GM23338 (cell line): ENCODE data around the gene CARNS1. TPM values are rescaled to one million over a fixed set of nuclear protein-coding genes. Genes with fewer than 3 reads are reported as not detected.

Experiments
- ATAC-seq: fragments of 200-7000 bp; cut with Tn5 transposase; 3 replicates; pipeline ENCODE4 v1.9.1; 2020
- DNase-seq: peaks from one replicate; pipeline ENCODE4 v3.0.0-alpha.2; 2015; ENCODE audit warnings: low spot score
- H2AFZ ChIP-seq: fragments of 200-600 bp; sonication (generic); 2 replicates; pipeline ENCODE4 v1.8.0; 2016; ENCODE audit warnings: antibody characterized with exemption, mild to moderate bottlenecking, moderate library complexity
- H3F3A ChIP-seq: fragments of 200-600 bp; sonication (generic); replicated peaks from 2 replicates; pipeline ENCODE4 v1.8.0; 2017; ENCODE audit warnings: antibody characterized with exemption, mixed run types, low read depth
- H3K27ac ChIP-seq: fragments of 200-600 bp; sonication (generic); 2 replicates; pipeline ENCODE4 v1.6.1; 2016; ENCODE audit warnings: low read depth
- H3K27me3 ChIP-seq: fragments of 200-600 bp; sonication (generic); 2 replicates; pipeline ENCODE4 v1.8.0; 2016; ENCODE audit warnings: mild to moderate bottlenecking, mixed run types, moderate library complexity; ENCODE audit not compliant: insufficient read depth
- H3K36me3 ChIP-seq: fragments of 200-600 bp; sonication (generic); 2 replicates; pipeline ENCODE4 v1.8.0; 2016; ENCODE audit warnings: mild to moderate bottlenecking; ENCODE audit not compliant: insufficient read depth
- H3K4me1 ChIP-seq: fragments of 200-600 bp; sonication (generic); 2 replicates; pipeline ENCODE4 v1.8.0; 2016; ENCODE audit warnings: mild to moderate bottlenecking, moderate library complexity; ENCODE audit not compliant: insufficient read depth
- H3K4me2 ChIP-seq: fragments of 200-600 bp; sonication (generic); 2 replicates; pipeline ENCODE4 v1.7.1; 2017; ENCODE audit warnings: mixed run types
- H3K4me3 ChIP-seq: fragments of 200-600 bp; sonication (generic); 2 replicates; pipeline ENCODE4 v1.6.1; 2016; ENCODE audit warnings: mixed run types
- H3K79me2 ChIP-seq: fragments of 200-600 bp; sonication (generic); replicated peaks from 2 replicates; pipeline ENCODE4 v1.8.0; 2017; ENCODE audit warnings: mild to moderate bottlenecking; ENCODE audit not compliant: insufficient read depth
- H3K9me2 ChIP-seq: fragments of 200-600 bp; sonication (generic); 2 replicates; pipeline ENCODE4 v1.8.0; 2017; ENCODE audit not compliant: insufficient read depth
- H4K20me1 ChIP-seq: fragments of 200-600 bp; sonication (generic); replicated peaks from 2 replicates; pipeline ENCODE4 v1.8.0; 2017; ENCODE audit warnings: mild to moderate bottlenecking; ENCODE audit not compliant: insufficient read depth
- H3K27ac Mint-ChIP-seq: 2 replicates; pipeline ENCODE4 v1.8.0; 2020; ENCODE audit warnings: inconsistent platforms, mild to moderate bottlenecking, moderate library complexity, mixed read lengths
- H3K27me3 Mint-ChIP-seq: 3 replicates; pipeline ENCODE4 v1.8.0; 2022; ENCODE audit warnings: low read depth, mild to moderate bottlenecking, moderate library complexity, mixed read lengths, inconsistent platforms; ENCODE audit not compliant: insufficient read depth, poor library complexity
- H3K36me3 Mint-ChIP-seq: 3 replicates; pipeline ENCODE4 v1.8.0; 2021; ENCODE audit warnings: low read depth, mild to moderate bottlenecking, inconsistent platforms, moderate library complexity, mixed read lengths
- H3K4me1 Mint-ChIP-seq: 3 replicates; pipeline ENCODE4 v1.8.0; 2020; ENCODE audit warnings: mild to moderate bottlenecking, inconsistent platforms, mixed read lengths
- H3K4me3 Mint-ChIP-seq: 3 replicates; pipeline ENCODE4 v1.8.0; 2021; ENCODE audit warnings: moderate library complexity, mild to moderate bottlenecking, inconsistent platforms, mixed read lengths
- H3K9me3 Mint-ChIP-seq: 3 replicates; pipeline ENCODE4 v1.8.0; 2020; ENCODE audit warnings: moderate library complexity, mild to moderate bottlenecking, inconsistent platforms, mixed read lengths
- JUNB ChIP-seq: IDR thresholded peaks from one replicate; pipeline ENCODE4 v1.6.1; 2016; ENCODE audit warnings: antibody characterized with exemption; ENCODE audit not compliant: unreplicated experiment
- NANOG ChIP-seq: IDR thresholded peaks from 2 replicates; pipeline ENCODE4 v1.6.1; 2016; ENCODE audit warnings: antibody characterized with exemption, borderline replicate concordance
- POLR2AphosphoS5 ChIP-seq: IDR thresholded peaks from 2 replicates; pipeline ENCODE4 v1.6.1; 2016; ENCODE audit warnings: antibody characterized with exemption, low read depth
- STAT1 ChIP-seq: IDR thresholded peaks from one replicate; pipeline ENCODE4 v1.6.1; 2016; ENCODE audit warnings: antibody characterized with exemption; ENCODE audit not compliant: unreplicated experiment
- ZNF114 ChIP-seq: fragments of 250-450 bp; sonication (Bioruptor Pico); IDR thresholded peaks from 2 replicates; pipeline ENCODE4 v1.5.0; 2020; ENCODE audit warnings: mild to moderate bottlenecking, moderate library complexity
- ZNF331 ChIP-seq: fragments of 250-450 bp; sonication (Bioruptor Pico); IDR thresholded peaks from 2 replicates; pipeline ENCODE4 v1.5.0; 2020; ENCODE audit warnings: low read depth, mild to moderate bottlenecking, moderate library complexity
- polyA plus RNA-seq: library from polyadenylated mRNA; unstranded; fragments of >200 nt; fragmentation: Nextera tagmentation; extraction: Ambion mirVana; gene quantifications from 2 replicates; pipeline ENCODE4 v1.2.1, GENCODE V29; 2016
- total RNA-seq: library from RNA; depleted of rRNA; stranded (reverse); fragments of >200 nt; shearing (Covaris generic); gene quantifications from 2 replicates; pipeline ENCODE4 v1.2.3, GENCODE V29; 2014
- TF ChIP-seq, protein P1 (sequence below): fragments of 250-450 bp; sonication (Bioruptor Pico); IDR thresholded peaks from 2 replicates; pipeline ENCODE4 v1.5.0; 2020; ENCODE audit warnings: mild to moderate bottlenecking, moderate library complexity

The CARNS1 gene
- total and polyA plus RNA-seq, 2 experiments from 2014 or later, result 0.52 to 0.76 TPM

DNA sequence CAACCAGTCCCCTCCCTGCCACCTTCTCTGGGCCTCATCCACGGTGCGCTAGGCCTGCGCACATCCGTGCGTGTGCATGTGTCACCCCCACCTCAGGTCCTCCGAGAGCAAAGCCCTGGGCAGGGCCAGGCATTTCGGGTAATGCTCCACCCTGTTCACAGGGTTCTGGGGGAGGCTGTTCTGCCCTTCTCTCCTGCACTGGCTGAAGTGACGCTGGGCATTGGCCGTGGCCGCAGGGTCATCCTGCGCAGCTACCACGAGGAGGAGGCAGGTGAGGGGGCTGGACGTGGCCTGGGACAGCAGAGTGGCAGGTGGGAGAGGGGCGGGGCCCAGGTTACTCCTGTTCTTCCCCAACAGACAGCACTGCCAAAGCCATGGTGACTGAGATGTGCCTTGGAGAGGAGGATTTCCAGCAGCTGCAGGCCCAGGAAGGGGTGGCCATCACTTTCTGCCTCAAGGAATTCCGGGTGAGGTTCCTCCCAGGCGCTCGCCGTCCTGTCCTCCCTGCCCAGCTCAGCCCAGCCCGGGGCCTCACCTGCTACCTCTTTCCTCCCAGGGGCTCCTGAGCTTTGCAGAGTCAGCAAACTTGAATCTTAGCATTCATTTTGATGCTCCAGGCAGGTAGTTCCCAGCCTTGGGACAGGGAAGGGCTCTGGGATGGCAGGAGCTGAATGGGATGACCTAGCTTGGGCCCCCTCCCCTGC lies 19.8 kb upstream of the CARNS1 start (continued):
- TF ChIP-seq, protein P1, sequence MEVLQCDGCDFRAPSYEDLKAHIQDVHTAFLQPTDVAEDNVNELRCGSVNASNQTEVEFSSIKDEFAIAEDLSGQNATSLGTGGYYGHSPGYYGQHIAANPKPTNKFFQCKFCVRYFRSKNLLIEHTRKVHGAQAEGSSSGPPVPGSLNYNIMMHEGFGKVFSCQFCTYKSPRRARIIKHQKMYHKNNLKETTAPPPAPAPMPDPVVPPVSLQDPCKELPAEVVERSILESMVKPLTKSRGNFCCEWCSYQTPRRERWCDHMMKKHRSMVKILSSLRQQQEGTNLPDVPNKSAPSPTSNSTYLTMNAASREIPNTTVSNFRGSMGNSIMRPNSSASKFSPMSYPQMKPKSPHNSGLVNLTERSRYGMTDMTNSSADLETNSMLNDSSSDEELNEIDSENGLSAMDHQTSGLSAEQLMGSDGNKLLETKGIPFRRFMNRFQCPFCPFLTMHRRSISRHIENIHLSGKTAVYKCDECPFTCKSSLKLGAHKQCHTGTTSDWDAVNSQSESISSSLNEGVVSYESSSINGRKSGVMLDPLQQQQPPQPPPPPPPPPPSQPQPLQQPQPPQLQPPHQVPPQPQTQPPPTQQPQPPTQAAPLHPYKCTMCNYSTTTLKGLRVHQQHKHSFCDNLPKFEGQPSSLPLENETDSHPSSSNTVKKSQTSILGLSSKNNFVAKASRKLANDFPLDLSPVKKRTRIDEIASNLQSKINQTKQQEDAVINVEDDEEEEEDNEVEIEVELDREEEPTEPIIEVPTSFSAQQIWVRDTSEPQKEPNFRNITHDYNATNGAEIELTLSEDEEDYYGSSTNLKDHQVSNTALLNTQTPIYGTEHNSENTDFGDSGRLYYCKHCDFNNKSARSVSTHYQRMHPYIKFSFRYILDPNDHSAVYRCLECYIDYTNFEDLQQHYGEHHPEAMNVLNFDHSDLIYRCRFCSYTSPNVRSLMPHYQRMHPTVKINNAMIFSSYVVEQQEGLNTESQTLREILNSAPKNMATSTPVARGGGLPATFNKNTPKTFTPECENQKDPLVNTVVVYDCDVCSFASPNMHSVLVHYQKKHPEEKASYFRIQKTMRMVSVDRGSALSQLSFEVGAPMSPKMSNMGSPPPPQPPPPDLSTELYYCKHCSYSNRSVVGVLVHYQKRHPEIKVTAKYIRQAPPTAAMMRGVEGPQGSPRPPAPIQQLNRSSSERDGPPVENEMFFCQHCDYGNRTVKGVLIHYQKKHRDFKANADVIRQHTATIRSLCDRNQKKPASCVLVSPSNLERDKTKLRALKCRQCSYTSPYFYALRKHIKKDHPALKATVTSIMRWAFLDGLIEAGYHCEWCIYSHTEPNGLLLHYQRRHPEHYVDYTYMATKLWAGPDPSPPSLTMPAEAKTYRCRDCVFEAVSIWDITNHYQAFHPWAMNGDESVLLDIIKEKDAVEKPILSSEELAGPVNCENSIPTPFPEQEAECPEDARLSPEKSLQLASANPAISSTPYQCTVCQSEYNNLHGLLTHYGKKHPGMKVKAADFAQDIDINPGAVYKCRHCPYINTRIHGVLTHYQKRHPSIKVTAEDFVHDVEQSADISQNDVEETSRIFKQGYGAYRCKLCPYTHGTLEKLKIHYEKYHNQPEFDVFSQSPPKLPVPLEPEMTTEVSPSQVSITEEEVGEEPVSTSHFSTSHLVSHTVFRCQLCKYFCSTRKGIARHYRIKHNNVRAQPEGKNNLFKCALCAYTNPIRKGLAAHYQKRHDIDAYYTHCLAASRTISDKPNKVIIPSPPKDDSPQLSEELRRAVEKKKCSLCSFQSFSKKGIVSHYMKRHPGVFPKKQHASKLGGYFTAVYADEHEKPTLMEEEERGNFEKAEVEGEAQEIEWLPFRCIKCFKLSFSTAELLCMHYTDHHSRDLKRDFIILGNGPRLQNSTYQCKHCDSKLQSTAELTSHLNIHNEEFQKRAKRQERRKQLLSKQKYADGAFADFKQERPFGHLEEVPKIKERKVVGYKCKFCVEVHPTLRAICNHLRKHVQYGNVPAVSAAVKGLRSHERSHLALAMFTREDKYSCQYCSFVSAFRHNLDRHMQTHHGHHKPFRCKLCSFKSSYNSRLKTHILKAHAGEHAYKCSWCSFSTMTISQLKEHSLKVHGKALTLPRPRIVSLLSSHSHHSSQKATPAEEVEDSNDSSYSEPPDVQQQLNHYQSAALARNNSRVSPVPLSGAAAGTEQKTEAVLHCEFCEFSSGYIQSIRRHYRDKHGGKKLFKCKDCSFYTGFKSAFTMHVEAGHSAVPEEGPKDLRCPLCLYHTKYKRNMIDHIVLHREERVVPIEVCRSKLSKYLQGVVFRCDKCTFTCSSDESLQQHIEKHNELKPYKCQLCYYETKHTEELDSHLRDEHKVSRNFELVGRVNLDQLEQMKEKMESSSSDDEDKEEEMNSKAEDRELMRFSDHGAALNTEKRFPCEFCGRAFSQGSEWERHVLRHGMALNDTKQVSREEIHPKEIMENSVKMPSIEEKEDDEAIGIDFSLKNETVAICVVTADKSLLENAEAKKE, result no peak

DNA sequence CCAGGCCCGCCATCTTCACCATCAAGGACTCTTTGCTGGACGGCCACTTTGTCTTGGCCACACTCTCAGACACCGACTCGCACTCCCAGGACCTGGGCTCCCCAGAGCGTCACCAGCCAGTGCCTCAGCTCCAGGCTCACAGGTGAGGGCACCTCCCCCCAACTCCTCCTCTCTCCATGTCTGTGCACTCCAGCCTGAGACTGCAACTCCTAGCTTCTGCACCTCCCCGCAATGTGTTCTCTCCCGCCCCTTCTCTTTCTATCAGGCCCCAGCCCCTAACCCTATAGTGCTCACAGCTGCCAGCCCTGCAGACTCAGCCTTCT lies 19.3 kb upstream of the CARNS1 start:
- H3K27me3 ChIP-seq, result no peaks in the 10 kb centered on the region
- peaks cover 17% of the 10 kb centered on the region for H3K4me1 ChIP-seq
- peak overlapping the region; percentile 72 for H3K4me2 ChIP-seq
- no peaks in the 10 kb centered on the region for H3K9me2 ChIP-seq
- H3K79me2 ChIP-seq, result peaks cover 16% of the 10 kb centered on the region
- H4K20me1 ChIP-seq, result peaks cover 8% of the 10 kb centered on the region; the same call in 1 of the 2 replicates
- H3K4me3 ChIP-seq, result peak overlapping the region; percentile 41; the same call in 1 of the 2 replicates
- H3K27ac ChIP-seq, result peak overlapping the region; percentile 63
- no peak overlapping the region for H2AFZ ChIP-seq
- Mint-ChIP-seq H3K27ac (peak overlapping the region; percentile 87), H3K36me3 (peaks cover 47% of the 10 kb centered on the region), H3K27me3 (peaks cover 16% of the 10 kb centered on the region), H3K4me3 (peak overlapping the region; percentile 43; the same call in 2 of the 3 replicates), H3K4me1 (peaks cover 38% of the 10 kb centered on the region), H3K9me3 (no peaks in the 10 kb centered on the region)
- DNase-seq (no peak), ATAC-seq (no peak)
- no peaks in the 10 kb centered on the region for H3K36me3 ChIP-seq
- H3F3A ChIP-seq, result 0 out of 2 replicates have a peak, but pooled peaks cover 6% of the 10 kb centered on the region
- TF ChIP-seq ZNF114 (no peak), NANOG (no peak), POLR2AphosphoS5 (no peak), JUNB (no peak), STAT1 (no peak), ZNF331 (CRISPR knock-in tag) (no peak)
- TF ChIP-seq, protein P1, result no peak
